ENCODE data around the gene IRF6.

Gene IRF6

DNA sequence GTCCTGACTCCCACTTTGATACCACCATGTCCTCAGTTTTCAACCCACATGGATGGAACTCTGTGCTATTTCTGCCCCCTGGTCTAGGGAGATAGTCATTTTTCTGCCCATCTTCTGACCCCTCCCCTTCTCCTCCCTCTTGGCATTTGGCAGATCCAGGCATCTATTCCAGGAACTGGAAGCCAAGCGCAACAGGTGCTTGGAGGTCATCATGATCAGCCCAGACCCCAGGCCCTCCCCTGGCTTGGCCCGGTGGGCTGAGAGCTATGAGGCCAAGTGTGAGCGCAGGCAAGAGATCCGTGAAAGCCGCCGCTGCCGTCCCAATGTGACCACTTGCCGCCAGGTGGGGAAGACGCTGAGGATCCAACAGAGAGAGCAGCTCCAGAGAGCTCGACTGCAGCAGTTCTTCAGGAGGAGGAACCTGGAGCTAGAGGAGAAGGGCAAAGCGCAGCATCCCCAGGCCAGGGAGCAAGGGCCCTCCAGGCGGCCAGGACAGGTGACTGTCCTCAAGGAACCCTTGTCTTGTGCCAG is 46.0 kb downstream of the IRF6 start:
- no peak for DNase-seq (ENCODE audit: low read depth)

GRCh38 chr1:209758400-209758799 is 47.5 kb downstream of the IRF6 start:
- no peak for DNase-seq (ENCODE audit: low read depth)

GRCh38 chr1:209756615-209757445 is 49.1 kb downstream of the IRF6 start:
- no peak for DNase-seq (ENCODE audit: low read depth)

DNA sequence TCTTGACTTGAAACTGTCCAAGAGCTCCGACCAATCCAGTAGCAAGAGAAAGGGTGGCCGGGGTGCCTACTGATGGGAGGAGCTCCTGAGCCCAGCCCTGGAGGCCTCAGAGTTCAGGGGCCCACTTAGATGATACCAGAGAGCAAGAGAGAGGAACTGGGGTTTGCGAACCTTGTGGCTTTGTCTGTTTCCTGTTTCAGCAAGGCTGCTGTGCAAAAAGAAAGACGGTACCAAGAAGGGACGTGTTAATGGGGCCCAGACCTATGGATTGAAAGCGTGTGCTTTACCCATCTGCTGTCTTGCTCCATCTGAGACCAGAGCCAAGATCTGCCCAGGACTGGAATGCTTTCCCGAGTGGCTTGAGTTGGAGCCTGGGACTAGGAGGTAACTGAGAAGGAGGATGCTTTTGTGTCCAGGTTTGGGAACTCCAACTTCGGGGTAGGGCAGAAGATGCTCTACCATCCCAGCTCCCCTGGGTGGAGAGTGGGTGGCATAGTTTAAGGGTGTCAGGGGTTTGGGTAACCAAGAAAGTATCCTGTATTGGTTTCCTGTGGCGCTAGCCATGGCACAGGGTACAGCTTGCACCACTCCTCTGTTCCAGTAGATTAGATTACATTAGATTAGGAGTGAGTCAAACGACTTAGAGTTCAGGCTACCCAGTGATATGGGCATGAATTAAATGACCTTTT is 49.9 kb downstream of the IRF6 start, which contains the start of gene TRAF3IP3:
TRAF3IP3 (plus strand) TSS at position 128 of the 689 bp plus-strand sequence. CDS start 3,987 bp downstream, outside the sequence.
- peak; percentile 54 for DNase-seq (ENCODE audit: low read depth)

DNA sequence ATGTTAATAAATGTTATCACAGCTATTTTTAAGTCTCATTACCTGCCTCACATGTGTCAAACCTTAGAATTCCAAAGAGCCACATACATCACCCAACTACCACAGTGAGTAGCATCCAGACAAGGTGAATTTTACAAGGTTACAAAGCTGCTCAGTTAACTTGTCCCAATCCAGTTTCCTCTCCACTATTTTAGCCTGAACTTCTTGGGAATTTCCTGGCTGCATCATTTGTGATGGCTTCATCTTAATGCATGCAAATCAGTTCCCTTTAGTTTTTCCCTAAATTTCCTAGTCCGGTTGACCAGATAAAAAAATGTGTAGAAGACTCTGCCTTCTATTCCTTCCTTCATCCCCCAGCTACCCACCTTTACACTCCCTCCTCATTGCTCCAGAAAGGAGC is 50.7 kb downstream of the IRF6 start:
- no peak for DNase-seq (ENCODE audit: low read depth)

- no peak for DNase-seq (ENCODE audit: low read depth)
These were observed 53.1 kb downstream of the IRF6 start for GRCh38 chr1:209752890-209753289.

- DNase-seq (ENCODE audit: low read depth), result no peak
These were observed 54.2 kb downstream of the IRF6 start for GRCh38 chr1:209751627-209752231.

- no peak for DNase-seq (ENCODE audit: low read depth)
These were observed 56.1 kb downstream of the IRF6 start for GRCh38 chr1:209749670-209750323.

GRCh38 chr1:209749205-209749604 is 56.7 kb downstream of the IRF6 start:
- no peak for DNase-seq (ENCODE audit: low read depth)

GRCh38 chr1:209748620-209749019 is 57.3 kb downstream of the IRF6 start:
- DNase-seq (ENCODE audit: low read depth), result no peak

DNA sequence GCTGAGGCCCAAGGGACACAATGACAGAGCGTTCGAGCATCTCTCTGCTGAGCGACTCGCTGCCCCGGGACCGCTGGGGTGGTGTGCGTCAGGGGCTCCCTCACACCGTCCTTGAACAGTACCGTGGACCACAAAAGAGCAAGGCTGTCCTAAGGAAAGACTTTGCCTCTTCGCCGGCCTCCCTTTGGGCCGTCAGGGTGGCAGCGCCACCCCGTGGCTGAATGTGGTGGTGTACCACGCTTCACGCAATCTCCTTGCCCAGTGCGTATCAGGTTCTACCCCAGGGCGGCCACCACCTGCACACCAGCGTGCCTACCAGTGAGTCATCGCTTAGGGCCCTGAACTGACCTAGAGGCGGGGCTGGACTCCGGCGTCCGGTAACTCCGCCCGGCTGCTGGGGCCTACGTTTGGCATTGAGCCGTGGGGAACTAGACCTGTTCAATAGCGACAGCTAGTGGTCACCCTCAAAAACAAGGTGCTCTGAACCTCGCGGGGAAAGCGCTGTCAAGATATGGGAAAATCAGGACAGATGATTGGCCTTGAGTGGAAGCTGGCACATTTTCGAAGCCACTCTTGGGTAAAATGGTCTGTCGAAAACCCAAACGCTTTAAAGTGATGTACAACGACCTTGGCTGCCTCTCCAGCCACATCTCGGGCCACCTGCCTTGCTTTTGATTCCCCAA is 58.2 kb downstream of the IRF6 start:
- DNase-seq (ENCODE audit: low read depth), result peak; percentile 79

DNA sequence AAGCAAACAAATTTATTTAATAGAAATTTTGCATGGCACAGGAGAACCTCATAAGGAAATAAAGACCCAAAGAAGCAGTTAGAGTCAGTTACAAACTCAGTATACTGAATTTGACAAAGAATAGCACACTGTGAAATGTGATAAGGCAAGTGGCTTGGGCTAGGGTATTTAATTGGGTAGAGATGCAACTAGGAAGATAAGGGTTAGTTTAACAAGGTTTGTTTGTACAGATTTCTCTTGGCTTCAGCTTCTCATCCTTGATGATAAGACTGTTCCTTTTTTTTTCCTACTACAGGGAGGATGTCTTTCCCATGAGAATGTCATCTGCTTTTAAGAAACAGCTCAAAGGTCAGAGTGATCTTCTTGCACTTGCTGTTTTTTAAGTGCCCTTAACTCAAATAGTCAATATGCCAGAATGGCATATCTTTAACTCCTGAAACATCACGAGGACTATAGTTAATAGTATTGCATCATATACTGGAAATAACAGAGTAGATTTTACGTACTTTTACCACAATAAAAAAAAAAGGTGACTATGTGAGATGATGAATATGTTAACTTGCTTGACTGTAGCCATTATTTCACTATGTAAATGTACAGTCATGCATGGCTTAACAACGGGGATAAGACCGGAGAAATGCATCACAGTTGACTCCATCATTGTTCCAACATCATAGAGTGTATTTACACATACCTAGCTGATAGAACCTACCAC is 59.3 kb downstream of the IRF6 start:
- DNase-seq (ENCODE audit: low read depth), result no peak

DNA sequence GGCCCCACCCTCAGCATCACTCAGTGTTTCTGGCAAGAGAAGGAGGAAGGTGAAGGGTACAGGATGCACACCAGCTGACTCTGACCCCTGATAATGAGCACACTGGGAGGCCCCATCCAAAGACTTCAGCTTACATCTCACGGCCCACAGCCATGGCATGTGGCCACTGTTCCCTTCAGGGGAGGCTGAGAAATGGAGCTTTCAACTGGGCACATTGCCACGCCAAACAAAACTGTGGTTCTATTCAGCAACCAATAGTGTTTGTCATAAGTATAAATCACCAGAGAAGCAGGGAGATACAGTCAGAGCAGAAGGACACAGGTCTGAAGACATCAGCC is 62.8 kb downstream of the IRF6 start:
- DNase-seq (ENCODE audit: low read depth), result no peak

DNA sequence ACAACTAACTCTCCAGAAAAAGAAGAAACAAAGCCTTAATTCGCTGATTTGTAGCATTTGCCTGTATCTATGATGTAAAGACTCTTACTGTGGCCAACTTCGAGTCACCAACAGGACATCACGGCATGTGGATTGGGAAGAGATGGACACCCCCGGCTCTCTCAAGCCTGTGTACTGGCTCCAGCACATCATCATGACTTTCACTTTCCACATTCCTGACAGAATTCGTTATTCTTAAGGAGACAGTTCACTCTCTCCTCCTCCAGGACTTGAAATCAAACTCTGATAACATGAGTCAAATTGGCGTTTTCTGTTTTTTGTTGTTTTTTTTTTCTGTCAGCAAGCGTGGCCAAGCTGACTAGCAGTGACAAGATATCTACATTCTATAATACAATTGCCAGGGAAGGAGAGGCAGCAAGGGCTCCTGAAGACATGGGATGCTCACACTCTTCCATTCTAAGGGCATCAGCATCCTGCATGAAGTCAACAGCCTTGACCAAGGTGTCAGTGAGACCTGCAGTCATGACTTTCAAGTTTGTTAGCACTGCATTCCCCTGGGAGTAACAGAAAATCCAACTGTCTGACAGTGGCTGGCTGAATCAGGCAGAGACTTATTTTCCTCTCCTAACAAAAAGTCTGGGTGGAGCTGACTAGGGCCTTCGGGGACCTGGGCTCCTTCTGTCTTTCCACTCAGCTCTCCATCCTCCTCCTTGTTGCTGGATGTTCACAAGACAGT is 63.4 kb downstream of the IRF6 start:
- DNase-seq (ENCODE audit: low read depth), result no peak

DNA sequence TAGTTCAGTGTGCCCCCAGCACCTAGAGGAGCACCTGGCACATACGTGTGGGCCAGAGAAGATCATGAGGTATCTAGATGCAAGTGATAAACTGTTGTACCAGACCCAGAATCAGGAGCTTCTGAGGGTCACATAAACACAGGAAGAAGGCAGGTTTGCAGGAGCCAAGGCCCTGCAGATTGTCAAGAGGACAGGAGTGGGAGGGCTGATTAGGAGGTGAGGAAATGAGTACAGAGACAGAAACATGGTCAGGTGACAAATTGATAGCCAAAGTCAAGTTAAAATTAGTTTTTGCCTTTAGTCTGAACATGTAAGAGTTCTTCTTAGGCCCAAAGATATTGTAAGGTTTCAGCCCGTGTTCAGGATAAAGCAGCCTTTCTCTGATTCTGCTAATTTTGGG is 64.1 kb downstream of the IRF6 start:
- no peak for DNase-seq (ENCODE audit: low read depth)

DNA sequence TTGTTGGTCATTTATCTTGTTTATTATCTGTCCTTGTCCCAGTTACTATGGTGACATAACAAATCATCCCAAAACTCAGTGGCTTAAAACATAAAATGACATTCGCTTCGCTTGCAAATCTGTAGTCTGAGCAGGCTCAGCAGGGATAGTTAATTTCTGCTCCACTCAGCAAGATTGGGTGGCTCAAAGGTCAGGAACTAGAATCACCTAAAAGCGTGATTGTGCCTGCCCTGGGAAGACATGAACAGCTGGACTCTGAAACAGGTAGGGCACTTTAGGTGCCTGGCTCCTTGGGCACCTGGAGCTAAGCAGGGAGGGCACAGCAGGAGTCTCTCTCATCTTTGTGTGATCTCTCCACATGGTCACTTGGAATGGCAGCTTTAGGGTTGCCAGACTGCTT is 64.7 kb downstream of the IRF6 start:
- no peak for DNase-seq (ENCODE audit: low read depth)

DNA sequence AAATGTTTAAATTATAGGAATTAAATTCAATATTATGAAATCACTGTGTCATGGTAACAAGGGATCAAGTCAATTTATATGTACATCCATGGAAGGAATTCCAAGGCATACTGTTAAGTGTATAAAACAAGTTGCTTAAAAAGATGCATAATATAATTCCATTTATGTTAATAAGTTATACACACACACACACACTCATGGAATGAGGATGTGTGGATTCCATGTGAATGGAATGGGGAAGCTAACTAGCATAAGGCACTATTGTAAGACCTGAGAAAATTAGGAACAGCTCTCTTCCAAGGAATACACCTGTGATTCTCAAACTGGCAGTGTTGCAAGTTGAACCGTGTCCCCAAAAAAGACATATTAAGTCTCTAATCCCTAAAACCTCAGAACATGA is 67.7 kb downstream of the IRF6 start:
- no peak for DNase-seq (ENCODE audit: low read depth)

- no peak for DNase-seq (ENCODE audit: low read depth)
These were observed 68.8 kb downstream of the IRF6 start for GRCh38 chr1:209737118-209737505.

- no peak for DNase-seq (ENCODE audit: low read depth)
These were observed 69.3 kb downstream of the IRF6 start for GRCh38 chr1:209736490-209737117.
